Trophoblast cell (in vitro differentiated cells and primary cell): ENCODE results near the gene ALK.
A peak's percentile ranks its signal among the peaks of the same experiment; 100 is the strongest.

Experiments used
- DNase-seq, 2 donors: peaks; one replicate each; pipeline ENCODE4 v3.0.0-alpha.2; 2016
- H2AFZ ChIP-seq: 2 replicates; pipeline ENCODE4 v1.6.1; 2013; ENCODE audit warnings: low read length, moderate library complexity, mild to moderate bottlenecking; ENCODE audit not compliant: insufficient read depth, poor library complexity
- H2AK5ac ChIP-seq: 2 replicates; pipeline ENCODE4 v1.6.1; 2013; ENCODE audit warnings: mild to moderate bottlenecking, low read length
- H2BK120ac ChIP-seq: 2 replicates; pipeline ENCODE4 v1.6.1; 2013; ENCODE audit warnings: low read length, mild to moderate bottlenecking, moderate library complexity; ENCODE audit not compliant: insufficient read depth, poor library complexity
- H2BK12ac ChIP-seq: 2 replicates; pipeline ENCODE4 v1.6.1; 2013; ENCODE audit warnings: mild to moderate bottlenecking, low read length, moderate library complexity
- H2BK5ac ChIP-seq: 2 replicates; pipeline ENCODE4 v1.6.1; 2013; ENCODE audit warnings: low read length, low read depth, moderate library complexity, mild to moderate bottlenecking; ENCODE audit not compliant: poor library complexity
- H3K14ac ChIP-seq: 2 replicates; pipeline ENCODE4 v1.6.1; 2013; ENCODE audit warnings: mild to moderate bottlenecking, low read length
- H3K18ac ChIP-seq: 2 replicates; pipeline ENCODE4 v1.6.1; 2013; ENCODE audit warnings: mild to moderate bottlenecking, low read length
- H3K23ac ChIP-seq: 2 replicates; pipeline ENCODE4 v1.6.1; 2013; ENCODE audit warnings: low read length
- H3K27ac ChIP-seq: 2 replicates; pipeline ENCODE4 v1.5.1; 2013; ENCODE audit warnings: low read depth, mild to moderate bottlenecking, inconsistent platforms, low read length, moderate library complexity
- H3K27me3 ChIP-seq: 2 replicates; pipeline ENCODE4 v1.6.1; 2013; ENCODE audit warnings: inconsistent platforms, mild to moderate bottlenecking, low read length, moderate library complexity; ENCODE audit not compliant: insufficient read depth
- H3K36me3 ChIP-seq, 2 experiments: 1 replicate in 1 of 2; 2 replicates in 1 of 2; pipeline ENCODE4 v1.6.1; 2013; ENCODE audit warnings: low read length in 2 of 2, mild to moderate bottlenecking in 2 of 2, moderate library complexity in 1 of 2; ENCODE audit not compliant: insufficient read depth in 2 of 2, control insufficient read depth in 1 of 2
- H3K4ac ChIP-seq: 2 replicates; pipeline ENCODE4 v1.6.1; 2013; ENCODE audit warnings: low read depth, mild to moderate bottlenecking, low read length, moderate library complexity
- H3K4me1 ChIP-seq, 2 experiments: 1 replicate in 1 of 2; 2 replicates in 1 of 2; pipeline ENCODE4 v1.6.1; 2013; ENCODE audit warnings: low read length in 2 of 2, mild to moderate bottlenecking in 2 of 2, moderate library complexity in 1 of 2; ENCODE audit not compliant: insufficient read depth in 2 of 2, control insufficient read depth in 1 of 2
- H3K4me2 ChIP-seq: 2 replicates; pipeline ENCODE4 v1.6.1; 2013; ENCODE audit warnings: inconsistent platforms, mild to moderate bottlenecking, low read length, moderate library complexity
- H3K4me3 ChIP-seq: 2 replicates; pipeline ENCODE4 v1.5.1; 2013; ENCODE audit warnings: mild to moderate bottlenecking, low read depth, low read length, inconsistent platforms
- H3K79me1 ChIP-seq: one replicate; pipeline ENCODE4 v1.6.1; 2013; ENCODE audit warnings: low read length
- H3K79me2 ChIP-seq: 2 replicates; pipeline ENCODE4 v1.6.1; 2013; ENCODE audit warnings: low read length, mild to moderate bottlenecking; ENCODE audit not compliant: control insufficient read depth, insufficient read depth, poor library complexity
- H3K9ac ChIP-seq: 2 replicates; pipeline ENCODE4 v1.6.1; 2013; ENCODE audit warnings: mild to moderate bottlenecking, low read length
- H3K9me3 ChIP-seq: 2 replicates; pipeline ENCODE4 v1.6.1; 2013; ENCODE audit warnings: low read depth, mild to moderate bottlenecking, control low read depth, inconsistent platforms, low read length; ENCODE audit not compliant: insufficient read depth
- H4K12ac ChIP-seq: 2 replicates; pipeline ENCODE4 v1.6.1; 2013; ENCODE audit warnings: low read depth, mild to moderate bottlenecking, low read length, moderate library complexity
- H4K8ac ChIP-seq: 2 replicates; pipeline ENCODE4 v1.6.1; 2013; ENCODE audit warnings: low read depth, mild to moderate bottlenecking, low read length, moderate library complexity
- H4K91ac ChIP-seq: one replicate; pipeline ENCODE4 v1.6.1; 2013; ENCODE audit warnings: low read depth, mild to moderate bottlenecking, low read length, moderate library complexity
- WGBS: extraction: QIAGEN DNeasy Blood & Tissue Kit; methylation state at CpG from one replicate; pipeline ENCODE4 v1.1.7; 2013; ENCODE audit warnings: missing lambda C conversion rate; ENCODE audit not compliant: insufficient read length, insufficient coverage; ENCODE audit errors: extremely low coverage; 5-methylcytosine and 5-hydroxymethylcytosine counted together

The ALK gene

DNA sequence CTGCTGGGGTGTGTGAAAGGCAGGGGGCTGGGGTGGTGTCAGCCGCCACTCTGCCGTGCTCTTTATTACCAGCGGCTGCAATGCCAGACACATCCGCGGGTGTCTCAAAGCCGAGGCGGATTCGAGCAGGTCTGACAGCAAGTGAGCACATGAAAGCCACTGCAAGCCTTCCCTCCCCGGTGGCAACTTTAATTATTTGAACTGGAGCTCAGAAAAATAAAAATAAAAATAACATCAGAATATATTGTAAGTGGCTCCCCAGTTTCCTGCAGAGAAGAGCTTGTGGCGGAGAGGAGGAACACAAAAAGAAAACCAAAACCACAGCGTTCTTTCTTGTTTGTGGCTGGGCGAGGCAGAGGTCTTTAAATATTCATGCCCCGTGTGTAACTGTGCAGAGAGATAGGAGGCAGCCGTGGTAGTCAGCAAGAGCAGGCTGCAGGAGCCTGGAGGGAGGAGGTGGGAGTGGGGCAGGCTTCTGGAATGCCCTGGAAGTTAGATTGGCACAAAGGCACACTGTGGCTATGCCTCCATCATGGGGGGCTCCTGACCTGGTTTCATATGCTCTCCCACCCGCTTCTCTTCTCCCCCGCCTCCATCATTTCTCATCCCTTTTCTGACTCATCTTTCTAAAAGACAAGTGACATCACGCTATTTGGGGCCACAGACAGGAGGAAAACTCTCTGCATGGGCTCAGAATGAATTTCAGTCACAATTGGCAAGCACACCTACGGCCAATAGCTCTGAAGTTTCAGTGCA lies 606.4 kb downstream of the ALK start:
- no CpG with 5 or more reads among the region's 18 CpGs for WGBS
- no peak overlapping the region for H2BK12ac ChIP-seq

DNA sequence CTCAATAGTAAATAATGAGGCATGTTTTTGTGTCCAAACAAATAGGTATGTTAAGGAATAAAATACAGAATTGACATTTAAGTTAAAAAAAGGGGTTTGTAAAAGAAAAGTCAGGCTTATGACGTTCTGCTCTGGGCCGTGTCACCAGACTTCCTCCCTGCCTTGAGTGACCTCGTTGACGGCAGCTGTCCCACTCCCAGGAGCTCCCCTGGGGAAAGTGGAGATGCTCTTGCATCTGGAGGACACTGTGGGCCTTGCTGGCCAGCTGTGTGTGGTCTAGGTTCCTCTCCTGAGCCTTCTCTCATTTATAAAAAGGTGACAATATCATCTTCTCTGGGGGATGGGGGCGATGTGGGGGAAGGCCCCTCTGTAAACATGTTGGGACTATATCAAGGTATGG lies 609.9 kb downstream of the ALK start:
- Histone ChIP-seq H3K4ac (no peak overlapping the region), H2BK12ac (no peak overlapping the region), H4K8ac (no peak overlapping the region), H3K14ac (no peak overlapping the region), H2AK5ac (no peak overlapping the region), H3K79me2 (no peaks in the 10 kb centered on the region), H3K4me2 (no peak overlapping the region), H4K91ac (no peak overlapping the region), H3K18ac (no peak overlapping the region), H3K9ac (no peak overlapping the region), H3K4me3 (no peak overlapping the region), H3K27ac (no peak overlapping the region), H4K12ac (no peak overlapping the region), H3K36me3 (no peaks in the 10 kb centered on the region), H2AFZ (no peak overlapping the region), H3K79me1 (no peaks in the 10 kb centered on the region), H3K4me1 (no peaks in the 10 kb centered on the region), H3K9me3 (no peaks in the 10 kb centered on the region), H2BK5ac (no peak overlapping the region), H3K23ac (no peak overlapping the region), H3K27me3 (no peaks in the 10 kb centered on the region), H2BK120ac (no peak overlapping the region)
- WGBS: no CpG with 5 or more reads among the region's 5 CpGs
- no peak for DNase-seq

More for the DNA sequence above, 606.4 kb downstream of the ALK start:
- H2BK5ac ChIP-seq: no peak overlapping the region
- H3K4me1 ChIP-seq: peaks cover 3% of the 10 kb centered on the region in 2 experiments
- no peak overlapping the region for H3K4ac ChIP-seq
- no peak overlapping the region for H3K9ac ChIP-seq
- H4K8ac ChIP-seq: no peak overlapping the region
- no peak for DNase-seq
- no peak overlapping the region for H2AK5ac ChIP-seq
- H3K4me2 ChIP-seq: no peak overlapping the region
- H3K4me3 ChIP-seq: no peak overlapping the region
- H3K27me3 ChIP-seq: no peaks in the 10 kb centered on the region
- H3K79me2 ChIP-seq: no peaks in the 10 kb centered on the region
- H4K12ac ChIP-seq: no peak overlapping the region
- H2BK120ac ChIP-seq: no peak overlapping the region
- H3K27ac ChIP-seq: no peak overlapping the region
- H4K91ac ChIP-seq: no peak overlapping the region
- no peak overlapping the region for H2AFZ ChIP-seq
- H3K14ac ChIP-seq: no peak overlapping the region
- H3K36me3 ChIP-seq: no peaks in the 10 kb centered on the region
- no peak overlapping the region for H3K23ac ChIP-seq
- no peak overlapping the region for H3K18ac ChIP-seq
- H3K9me3 ChIP-seq: no peaks in the 10 kb centered on the region
- no peaks in the 10 kb centered on the region for H3K79me1 ChIP-seq

DNA sequence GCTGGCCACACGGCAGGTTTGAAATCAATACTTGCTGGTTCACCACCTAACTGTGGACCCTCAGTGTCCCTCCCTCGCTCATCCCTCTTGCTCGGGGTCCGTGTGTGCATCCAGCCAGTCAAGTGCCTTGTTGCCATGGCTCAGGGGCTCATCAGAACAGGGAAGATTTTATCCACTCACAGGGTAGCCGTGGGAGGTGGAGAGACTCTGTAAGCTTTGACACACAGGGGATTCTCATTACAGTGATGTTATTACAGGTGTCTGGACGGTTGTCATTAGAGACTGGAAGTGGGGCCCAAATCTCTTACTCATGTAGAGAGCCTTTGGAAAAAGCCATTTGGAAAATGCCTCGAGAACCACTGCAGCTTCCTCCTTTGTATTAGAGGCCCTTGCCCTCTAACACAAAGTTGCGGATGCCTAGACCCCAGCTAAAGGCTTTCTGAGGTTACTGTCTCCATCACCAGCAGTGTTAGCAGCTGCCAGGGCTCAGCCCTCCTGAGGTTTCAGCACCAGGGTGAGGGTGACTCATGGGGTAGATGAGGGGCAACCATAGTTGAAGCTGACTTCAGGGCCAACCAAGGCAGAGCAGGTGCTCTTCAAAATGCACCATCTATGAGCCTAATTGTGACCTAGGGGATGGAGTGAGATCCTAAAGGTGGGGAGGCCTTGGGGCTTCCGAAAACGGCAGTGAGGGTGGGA lies 610.6 kb downstream of the ALK start:
- Histone ChIP-seq H2BK5ac (no peak overlapping the region), H3K23ac (no peak overlapping the region), H4K91ac (no peak overlapping the region), H2AFZ (no peak overlapping the region), H3K9me3 (no peaks in the 10 kb centered on the region), H3K4ac (no peak overlapping the region), H3K4me1 (no peaks in the 10 kb centered on the region), H3K27ac (no peak overlapping the region), H3K36me3 (no peaks in the 10 kb centered on the region), H4K8ac (no peak overlapping the region), H3K4me2 (no peak overlapping the region), H3K9ac (no peak overlapping the region), H2AK5ac (no peak overlapping the region), H3K79me1 (no peaks in the 10 kb centered on the region), H2BK12ac (no peak overlapping the region), H4K12ac (no peak overlapping the region), H2BK120ac (no peak overlapping the region), H3K79me2 (no peaks in the 10 kb centered on the region), H3K27me3 (no peaks in the 10 kb centered on the region), H3K14ac (no peak overlapping the region), H3K4me3 (no peak overlapping the region), H3K18ac (no peak overlapping the region)
- no CpG with 5 or more reads among the region's 10 CpGs for WGBS
- no peak for DNase-seq

DNA sequence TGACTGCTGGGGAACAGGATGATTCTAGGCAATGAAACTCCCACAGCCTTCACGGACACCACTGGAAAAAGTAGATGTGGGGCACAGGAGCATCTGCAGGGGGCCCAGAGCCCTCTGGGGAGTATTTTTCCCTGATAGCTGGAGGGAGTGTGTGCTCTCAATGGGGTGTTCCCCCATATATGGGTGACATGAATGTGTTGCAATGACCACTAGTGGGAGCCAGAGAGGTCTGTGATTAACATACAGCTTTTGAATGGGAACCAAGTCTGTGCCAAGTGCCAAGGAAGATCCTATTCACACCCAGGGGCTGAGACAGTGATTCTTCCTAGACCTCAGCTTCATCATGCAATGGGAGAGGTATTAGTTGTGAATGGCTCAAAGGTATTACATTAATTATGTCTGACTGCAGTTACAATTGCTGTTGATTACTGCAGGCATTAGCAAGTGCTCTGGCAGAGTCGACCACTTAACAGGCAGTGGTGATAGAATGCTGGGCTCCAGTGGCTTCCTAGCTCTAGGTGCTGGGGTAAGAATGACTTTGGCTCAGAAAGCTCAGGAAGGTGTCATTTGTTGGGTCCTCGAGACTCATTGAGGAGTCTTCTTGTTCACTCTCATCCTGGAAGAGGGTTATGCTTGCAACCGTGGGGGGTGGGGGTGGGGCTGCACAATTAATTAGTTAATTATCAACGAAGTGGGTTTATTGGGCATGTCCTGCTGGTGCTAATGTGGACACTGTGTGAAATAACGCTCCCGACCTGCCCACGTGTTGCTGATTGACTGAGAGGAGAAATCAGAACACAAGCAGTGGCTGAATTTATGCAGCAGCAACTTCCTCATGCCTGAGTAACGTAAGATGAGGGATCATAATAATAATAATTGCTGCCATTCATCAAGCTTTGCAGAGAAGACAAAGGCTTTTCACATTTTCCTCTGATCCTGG lies 612.0 kb downstream of the ALK start:
- no peaks in the 10 kb centered on the region for H3K36me3 ChIP-seq
- H3K4me3 ChIP-seq: no peak overlapping the region
- H3K23ac ChIP-seq: no peak overlapping the region
- H3K4me1 ChIP-seq: no peaks in the 10 kb centered on the region
- no peak overlapping the region for H3K4me2 ChIP-seq
- no peaks in the 10 kb centered on the region for H3K9me3 ChIP-seq
- no peak overlapping the region for H4K8ac ChIP-seq
- no CpG with 5 or more reads among the region's 9 CpGs for WGBS
- H3K27ac ChIP-seq: no peak overlapping the region
- no peak overlapping the region for H2BK12ac ChIP-seq
- no peaks in the 10 kb centered on the region for H3K27me3 ChIP-seq
- H2BK5ac ChIP-seq: no peak overlapping the region
- H4K91ac ChIP-seq: no peak overlapping the region
- no peak overlapping the region for H2AK5ac ChIP-seq
- no peak overlapping the region for H2AFZ ChIP-seq
- no peak overlapping the region for H3K9ac ChIP-seq
- DNase-seq: peak; percentile 37 to 81
- H3K18ac ChIP-seq: no peak overlapping the region
- H3K4ac ChIP-seq: no peak overlapping the region
- H3K14ac ChIP-seq: no peak overlapping the region
- no peaks in the 10 kb centered on the region for H3K79me2 ChIP-seq
- no peak overlapping the region for H2BK120ac ChIP-seq
- H4K12ac ChIP-seq: no peak overlapping the region
- H3K79me1 ChIP-seq: no peaks in the 10 kb centered on the region
